GM21526 (cell line): ENCODE results near the gene RASA3.

Experiments
- ATAC-seq: cut with Tn5 transposase; IDR thresholded peaks from one replicate; pipeline ENCODE4 v1.9.1; 2021; ENCODE audit warnings: moderate library complexity; ENCODE audit not compliant: unreplicated experiment, low FRiP score

The RASA3 gene

DNA sequence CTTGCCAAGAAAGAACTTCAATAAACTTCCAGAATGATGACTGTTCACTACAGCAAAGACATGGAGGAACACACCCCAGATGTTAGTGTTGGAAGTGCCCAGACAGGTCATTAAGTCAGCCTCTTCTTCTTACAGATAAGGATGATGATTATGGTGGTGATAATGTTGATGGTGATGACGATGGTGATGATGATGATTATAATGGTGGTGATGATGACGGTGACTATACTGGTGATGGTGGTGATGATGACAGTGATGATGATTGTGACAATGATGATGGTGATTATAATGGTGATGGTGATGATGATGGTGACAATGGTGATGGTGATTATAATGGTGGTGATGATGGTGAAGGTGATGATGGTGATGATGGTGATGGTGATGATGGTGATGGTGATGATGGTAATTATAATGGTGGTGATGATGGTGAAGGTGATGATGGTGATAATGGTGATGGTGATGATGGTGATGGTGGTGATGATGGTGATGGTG is 167.0 kb downstream of the RASA3 start:
- ATAC-seq: no peak

DNA sequence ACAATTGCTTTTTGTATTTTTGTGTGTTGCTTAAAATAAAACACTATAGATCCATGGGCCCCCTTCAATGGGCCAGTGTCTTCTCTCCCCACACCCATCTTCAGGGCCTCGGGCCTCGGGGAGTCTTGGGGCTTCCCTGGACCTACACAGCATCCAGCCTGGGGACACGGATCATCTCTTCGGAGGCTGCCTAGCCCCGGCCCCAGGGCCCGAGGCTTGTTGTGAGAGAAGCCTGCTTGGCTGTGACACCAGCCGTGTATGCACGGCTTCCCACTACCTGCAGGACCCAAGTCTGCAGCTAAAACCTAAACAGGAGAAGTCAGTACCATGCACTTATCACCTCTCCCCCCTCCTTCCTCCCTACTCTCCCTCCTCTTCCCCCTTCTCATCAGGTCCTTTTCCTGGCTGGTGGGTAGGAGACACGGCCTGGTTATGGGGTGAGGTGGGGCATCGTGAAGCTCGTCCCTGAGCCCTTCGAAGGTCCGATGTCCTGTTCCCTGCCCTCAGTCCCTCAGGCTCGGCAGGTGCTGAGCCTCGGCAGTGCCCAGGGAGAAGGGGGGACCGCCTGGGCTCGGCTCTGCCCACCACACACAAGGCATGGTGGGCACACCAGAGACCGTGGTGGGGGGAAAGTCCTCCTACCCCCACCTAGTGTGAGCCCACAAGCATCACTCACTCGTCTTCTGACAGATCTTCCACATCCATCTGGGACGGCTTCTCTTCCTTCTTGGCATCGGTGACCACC is 168.0 kb downstream of the RASA3 start:
- ATAC-seq: no peak

DNA sequence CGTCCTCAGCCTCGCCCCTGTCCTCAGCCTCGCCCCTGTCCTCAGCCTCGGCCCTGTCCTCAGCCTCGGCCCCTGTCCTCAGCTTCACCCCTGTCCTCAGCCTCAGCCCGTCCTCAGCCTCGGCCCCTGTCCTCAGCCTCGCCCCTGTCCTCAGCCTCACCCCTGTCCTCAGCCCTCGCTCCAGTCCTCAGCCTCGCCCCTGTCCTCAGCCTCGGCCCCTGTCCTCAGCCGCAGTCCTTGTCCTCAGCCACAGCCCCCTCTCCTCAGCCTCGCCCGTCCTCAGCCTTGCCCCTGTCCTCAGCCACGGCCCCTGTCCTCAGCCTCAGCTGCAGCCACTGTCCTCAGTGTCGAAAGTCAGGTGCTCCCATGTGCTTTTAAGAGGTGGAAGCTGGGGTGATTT is 169.0 kb downstream of the RASA3 start:
- ATAC-seq: no peak

DNA sequence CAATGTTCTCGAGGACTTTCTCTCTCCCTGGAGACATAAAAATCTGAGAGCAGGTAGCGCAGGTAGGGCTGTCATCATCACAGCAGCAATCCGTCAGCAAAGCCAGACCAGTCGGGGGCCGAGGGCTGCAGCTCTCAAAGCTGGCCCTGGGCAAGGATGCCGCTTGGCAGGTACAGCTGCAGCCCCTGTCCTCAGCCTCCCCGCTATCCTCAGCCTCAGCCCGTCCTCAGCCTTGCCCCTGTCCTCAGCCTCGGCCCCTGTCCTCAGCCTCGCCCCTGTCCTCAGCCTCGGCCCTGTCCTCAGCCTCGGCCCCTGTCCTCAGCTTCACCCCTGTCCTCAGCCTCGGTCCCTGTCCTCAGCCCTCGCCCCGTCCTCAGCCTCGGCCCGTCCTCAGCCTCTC is 169.4 kb downstream of the RASA3 start:
- no peak for ATAC-seq

DNA sequence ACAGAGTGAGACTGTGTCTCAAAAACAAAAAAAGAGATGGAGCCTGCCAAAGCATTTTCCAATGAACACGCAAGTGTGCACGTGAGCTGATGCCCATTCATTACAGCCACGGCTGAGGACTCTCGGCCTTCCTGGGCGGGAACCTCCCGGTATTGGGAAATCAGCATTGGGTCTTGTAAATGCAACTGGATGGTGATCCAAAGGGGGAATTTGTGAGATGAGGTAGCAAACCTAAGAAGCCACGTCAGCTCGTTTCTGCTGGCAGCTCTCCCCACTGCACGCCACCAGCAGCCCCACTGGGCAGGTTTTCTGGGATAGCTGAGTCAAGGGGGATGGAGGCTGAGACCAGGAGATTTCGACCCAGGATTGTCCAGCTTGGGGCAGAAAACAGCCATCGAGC is 170.0 kb downstream of the RASA3 start:
- no peak for ATAC-seq

DNA sequence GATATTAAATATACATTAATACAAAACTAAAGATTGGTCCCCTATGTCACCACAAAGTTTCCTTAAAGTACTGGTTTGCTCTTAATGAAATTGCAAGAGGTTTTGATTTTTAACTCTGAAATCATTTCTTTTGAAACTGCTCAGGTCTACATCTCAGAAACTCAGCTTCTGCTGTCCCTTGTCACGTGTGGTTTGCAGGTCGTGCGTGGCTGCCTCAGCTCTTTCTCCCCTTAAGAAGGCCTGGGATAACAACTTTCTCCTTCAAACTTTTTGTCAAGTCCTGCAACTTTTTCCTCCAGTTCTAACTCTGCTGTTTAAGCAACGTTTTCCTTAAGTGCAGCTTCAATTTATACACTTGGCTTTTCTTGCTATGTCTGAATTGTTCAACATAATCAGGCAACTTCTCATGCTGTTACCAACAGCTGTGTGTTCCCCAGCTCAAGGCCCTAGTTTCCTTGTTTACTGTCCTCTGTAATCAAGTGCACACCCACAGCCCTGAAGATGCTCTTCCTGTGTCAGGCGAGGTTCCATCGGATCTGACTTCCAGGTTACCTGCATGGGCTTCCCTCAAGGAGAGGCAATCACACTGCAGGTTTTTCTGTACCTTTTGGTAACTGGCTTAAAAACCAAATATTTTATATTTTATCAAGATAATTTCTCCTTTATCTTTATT is 172.0 kb downstream of the RASA3 start:
- ATAC-seq: no peak

DNA sequence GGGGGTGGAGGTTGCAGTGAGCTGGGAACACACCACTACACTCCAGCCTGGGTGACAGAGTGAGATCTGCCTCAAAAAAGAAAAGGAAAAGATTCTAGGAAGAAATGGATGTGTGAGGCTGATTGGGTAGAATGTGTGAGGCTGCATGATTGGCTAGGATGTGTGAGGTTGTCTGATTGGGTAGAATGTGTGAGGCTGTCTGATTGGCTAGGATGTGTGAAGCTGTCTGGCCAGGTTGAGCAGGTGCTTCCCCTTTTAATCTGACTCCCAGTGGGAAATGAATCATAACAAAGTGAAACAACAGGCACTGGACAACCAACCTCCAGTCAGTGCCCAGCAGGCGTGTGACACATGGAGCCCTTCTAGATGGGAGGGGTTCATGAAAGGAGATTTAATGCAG is 173.2 kb downstream of the RASA3 start:
- ATAC-seq: no peak

DNA sequence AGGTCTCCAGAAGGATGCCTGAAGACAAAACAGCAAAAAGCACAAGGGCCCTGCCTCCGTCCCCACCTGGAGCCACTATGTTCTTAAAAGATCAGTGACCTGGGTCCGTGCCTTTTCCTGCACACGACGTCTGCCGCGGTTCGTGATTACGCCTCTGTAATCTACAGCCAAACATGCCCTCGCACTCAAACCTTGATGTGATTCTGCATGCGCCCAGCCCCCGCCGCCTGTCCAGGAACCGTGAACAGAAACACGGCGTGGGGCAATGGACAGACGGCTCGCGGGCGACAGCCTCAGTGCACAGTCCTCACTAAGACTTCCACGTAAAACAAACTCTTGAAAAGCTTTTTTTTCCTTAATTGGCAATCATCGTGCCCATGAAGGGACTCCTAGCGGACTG is 174.1 kb downstream of the RASA3 start:
- no peak for ATAC-seq

DNA sequence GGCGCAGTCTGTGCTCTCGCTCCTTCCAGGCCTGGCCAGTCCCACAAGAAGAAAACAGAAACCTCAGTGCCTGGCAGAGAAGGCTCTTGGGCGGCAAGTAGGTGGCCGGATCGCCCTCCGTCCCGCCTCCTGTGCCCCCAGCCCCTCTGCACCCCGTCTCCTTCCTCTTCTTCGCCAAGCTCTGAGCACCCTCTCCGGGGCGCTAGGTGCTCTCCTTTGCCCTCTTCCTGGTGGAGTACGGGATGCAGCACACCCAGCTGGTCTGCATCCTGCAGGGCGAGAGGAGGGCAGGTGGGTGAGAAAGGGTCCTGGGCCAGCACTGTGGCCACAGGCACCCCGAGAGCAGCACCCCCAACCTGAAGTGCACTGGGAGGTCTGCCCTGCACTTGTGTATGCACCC is 175.9 kb downstream of the RASA3 start:
- ATAC-seq: no peak

DNA sequence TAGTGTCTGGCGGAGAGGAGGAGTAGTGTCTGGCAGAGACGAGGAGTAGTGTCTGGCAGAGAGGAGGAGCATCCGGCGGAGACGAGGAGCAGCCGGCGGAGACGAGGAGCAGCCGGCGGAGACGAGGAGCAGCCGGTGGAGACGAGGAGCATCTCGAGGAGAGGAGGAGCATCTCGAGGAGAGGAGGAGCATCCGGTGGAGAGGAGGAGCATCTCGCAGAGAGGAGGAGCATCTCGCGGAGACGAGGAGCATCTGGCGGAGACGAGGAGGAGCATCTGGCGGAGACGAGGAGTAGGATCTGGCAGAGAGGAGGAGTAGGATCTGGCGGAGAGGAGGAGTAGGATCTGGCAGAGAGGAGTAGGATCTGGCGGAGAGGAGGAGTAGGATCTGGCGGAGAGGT is 176.7 kb downstream of the RASA3 start:
- no peak for ATAC-seq

DNA sequence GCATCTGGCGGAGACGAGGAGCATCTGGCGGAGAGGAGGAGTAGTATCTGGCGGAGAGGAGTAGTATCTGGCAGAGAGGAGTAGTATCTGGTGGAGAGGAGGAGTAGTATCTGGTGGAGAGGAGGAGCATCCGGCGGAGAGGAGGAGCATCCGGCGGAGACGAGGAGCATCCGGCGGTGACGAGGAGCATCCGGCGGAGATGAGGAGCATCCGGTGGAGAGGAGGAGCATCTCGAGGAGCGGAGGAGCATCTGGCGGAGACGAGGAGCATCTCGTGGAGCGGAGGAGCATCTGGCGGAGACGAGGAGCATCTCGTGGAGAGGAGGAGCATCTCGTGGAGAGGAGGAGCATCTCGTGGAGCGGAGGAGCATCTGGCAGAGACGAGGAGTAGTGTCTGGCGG is 177.2 kb downstream of the RASA3 start:
- ATAC-seq: no peak

DNA sequence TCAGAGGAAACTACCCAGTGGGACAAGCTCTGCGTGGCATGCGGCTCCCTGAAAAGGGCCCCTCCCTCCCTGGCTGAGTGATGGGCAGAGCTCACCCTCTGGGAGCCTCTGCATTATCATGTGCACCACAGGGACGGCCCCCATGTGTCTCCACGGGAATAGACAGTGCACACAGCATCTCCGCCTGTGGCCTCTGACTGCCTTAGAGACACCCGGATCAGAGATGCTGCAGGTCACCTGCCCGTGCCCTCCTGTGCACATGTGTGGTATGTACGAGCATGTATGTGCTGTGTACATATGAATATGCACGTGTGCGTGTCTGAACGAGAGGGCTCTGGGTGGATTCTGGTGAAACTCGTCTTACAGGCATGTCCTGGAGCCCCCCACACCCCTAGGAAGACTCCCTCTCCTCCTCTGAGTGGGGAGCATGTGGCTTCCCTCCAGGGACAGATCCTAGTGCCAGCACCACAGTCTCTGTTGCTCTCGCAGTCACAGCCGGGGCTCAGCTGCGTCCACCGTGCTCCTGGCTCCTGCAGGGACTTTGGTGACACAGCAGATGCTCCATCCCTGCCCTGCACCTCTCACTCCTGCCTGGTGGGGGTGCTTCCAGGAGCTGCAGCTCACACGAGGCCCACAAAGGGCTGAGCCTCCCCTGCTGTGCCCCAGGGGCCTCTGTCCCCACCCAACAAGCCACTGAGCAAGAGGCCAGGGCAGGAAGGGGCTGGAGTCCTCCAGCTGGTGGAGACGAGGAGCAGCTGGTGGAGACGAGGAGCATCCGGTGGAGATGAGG is 178.2 kb downstream of the RASA3 start:
- no peak for ATAC-seq

DNA sequence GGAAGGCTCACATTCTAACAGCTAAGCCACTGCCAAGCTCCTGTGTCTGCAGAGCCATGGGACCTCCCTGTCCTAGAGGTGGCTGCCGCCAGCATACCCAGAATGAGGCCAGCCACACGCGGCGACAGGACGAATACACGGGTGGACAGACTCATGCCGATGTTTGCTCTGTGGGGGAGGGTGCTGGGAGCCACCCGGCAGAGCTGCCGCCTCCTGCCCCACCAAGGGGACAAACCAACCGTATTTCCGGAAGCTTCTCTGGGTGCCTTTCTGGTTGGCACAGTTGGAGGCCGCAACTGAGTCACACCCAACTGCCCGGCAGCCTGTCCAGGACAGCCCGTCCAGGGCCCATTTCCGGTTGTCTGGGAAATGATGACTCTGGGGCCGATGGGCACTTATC is 178.9 kb downstream of the RASA3 start:
- no peak for ATAC-seq

DNA sequence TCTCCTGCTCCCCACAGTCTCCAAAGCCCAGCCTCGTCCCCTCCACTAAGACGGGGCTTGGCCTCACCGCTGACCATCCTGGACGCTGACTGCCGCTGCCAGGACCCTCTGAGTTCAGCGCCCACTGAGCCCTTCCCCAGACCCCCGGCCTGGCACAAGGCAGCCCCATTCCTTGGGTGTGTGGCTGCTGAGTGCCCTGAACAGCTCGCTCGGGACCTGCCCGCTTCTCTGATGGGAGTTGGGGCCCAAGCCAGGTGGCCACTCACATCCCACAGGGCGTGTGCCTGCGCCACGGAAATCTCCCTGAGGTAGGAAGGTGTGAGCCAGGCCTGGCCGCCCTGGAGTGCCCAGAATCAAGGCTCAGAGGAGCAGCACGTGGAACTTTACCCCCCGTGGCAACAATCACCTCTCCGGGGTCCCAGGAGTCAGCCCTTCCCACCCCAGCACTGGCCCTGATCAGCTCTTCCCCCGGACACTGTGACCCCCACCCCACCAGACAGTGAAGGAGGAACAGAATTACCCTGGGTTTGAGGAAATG is 179.4 kb downstream of the RASA3 start:
- no peak for ATAC-seq

DNA sequence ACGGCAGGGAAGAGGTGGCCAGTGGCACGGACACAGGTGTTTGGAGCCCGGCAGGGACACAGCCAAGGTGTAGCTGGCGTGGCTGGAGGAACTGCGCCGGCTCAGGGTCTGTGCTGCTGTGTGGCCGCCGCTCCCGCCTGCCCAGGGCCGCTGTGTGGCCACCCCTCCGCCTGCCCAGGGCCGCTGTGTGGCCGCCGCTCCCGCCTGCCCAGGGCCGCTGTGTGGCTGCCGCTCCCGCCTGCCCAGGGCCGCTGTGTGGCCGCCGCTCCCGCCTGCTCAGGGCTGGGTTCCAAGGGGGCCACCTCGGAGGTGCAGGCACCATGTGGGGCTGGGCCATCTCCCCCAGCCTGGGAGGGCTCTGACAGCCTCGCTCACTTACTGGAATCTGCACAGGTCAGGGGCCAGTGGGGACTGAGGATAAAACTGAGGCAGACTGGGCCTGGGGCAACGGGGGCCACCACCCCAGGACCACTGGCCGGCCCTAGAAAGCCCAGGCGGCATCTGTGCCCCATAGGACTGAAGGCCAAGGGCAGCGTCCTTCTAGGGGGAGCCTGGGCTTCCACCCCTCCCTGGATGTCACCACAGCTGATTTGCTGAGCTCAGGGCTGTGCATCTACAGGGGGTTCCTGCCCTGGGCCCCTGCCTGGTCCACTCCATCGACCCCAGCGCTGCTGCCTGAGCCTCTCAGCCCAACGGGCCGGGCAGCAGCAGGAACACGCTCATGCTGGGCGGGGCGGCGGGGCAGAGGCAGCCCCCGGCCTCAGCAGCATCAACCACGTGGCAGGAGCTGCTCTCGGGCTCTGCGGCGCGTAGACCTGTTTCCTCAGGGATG is 180.1 kb downstream of the RASA3 start:
- no peak for ATAC-seq

DNA sequence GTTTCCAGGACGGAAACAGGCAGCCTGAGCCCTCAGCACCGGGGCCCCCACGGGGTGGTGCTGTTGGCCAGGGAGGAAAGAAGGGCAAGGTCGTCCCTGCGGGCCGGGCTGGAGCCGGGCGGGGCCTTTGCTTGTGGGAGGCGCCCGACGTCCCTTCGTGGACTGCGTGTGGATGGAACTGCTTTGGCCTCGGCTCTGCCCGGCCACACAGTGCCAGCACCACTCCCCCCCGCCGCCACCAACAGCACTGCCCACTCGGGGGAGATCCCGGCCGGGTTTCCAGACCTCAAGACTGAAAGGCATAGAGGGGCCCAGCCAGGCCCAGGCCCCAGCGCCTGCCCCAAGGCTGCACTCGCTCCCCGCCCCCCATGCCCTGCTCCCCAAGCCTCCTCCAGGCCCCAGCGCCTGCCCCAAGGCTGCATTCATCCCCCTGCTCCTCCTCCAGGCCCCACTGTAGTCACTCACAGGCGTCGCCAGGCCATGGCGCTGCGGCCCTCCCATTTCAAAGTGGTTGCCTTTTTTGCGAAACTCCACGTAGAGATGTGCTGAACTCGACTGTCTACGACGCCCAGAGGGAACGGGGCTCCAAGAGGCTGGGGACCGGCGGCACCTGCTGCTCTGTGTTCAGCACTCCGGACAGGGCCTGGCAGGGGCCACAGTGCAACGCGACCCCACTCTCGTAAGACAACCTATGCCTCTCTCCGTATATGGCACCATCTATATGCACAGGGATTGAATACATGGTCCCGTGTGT is 181.0 kb downstream of the RASA3 start:
- peak; percentile 75 for ATAC-seq

DNA sequence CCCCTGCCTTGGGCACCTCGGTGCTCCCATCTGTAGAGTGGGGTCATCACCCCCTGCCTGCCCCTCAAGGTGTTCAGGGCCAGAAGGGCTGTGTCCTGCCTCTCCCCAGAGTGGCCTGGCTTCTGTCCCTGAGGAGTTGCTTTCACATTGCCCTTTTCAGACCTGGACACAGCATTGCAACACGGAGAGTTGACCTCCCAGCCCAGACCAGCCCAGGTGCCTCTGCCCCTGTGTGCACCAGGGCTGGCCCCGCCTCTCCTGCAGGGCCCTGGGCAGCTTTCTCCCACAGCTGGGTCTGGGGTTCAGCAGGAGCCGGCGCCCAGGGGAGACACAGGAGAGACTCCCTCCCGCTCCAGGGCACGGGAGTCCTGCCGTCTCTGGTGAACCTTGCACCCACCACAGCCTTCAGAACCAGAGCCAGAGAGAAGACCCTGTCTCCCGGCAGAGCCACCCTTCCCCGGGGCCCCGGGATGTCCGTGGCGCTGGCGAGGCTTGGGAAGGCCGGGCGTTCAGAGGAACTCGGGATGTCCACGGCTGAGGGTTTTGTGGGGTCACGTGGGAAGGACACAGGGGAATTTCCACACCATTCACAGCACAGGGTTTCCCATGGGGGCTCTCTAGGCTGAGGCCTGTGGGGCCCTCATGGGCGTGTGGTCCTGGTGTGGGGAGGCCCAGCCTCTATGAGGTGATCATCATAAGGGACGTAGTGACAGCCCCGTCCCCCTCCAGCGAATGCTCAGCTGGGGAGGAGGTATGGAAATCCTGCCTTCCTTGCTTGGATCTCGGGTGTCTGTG is 181.8 kb downstream of the RASA3 start:
- ATAC-seq: peak; percentile 22

DNA sequence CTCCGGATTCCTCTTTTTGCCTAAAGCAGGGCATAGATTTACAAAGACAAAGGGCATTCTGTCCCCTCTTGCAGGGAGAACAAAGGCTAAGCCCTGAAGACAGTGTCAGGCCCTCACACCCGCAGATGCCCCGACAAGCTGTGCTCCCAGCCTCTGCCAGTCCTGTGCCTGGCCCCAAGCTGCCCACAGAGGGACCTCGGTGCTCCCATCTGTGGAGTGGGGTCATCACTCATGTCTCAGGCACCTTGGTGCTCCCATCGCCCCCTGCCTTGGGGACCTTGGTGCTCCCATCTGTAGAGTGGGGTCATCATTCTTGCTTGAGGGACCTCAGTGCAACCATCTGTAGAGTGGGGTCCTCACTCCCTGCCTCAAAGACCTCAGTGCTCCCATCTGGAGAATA is 182.9 kb downstream of the RASA3 start:
- ATAC-seq: no peak
